ENCODE data around the gene ZNF407. TPM values are rescaled to one million over a fixed set of nuclear protein-coding genes. Genes with fewer than 3 reads are reported as not detected.

Gene ZNF407
- total and polyA plus RNA-seq, 2 of the 13 experiments (the other 11 are each of a cell fraction or from before 2014, with no cell fraction given), result 2.3 to 8.7 TPM

DNA sequence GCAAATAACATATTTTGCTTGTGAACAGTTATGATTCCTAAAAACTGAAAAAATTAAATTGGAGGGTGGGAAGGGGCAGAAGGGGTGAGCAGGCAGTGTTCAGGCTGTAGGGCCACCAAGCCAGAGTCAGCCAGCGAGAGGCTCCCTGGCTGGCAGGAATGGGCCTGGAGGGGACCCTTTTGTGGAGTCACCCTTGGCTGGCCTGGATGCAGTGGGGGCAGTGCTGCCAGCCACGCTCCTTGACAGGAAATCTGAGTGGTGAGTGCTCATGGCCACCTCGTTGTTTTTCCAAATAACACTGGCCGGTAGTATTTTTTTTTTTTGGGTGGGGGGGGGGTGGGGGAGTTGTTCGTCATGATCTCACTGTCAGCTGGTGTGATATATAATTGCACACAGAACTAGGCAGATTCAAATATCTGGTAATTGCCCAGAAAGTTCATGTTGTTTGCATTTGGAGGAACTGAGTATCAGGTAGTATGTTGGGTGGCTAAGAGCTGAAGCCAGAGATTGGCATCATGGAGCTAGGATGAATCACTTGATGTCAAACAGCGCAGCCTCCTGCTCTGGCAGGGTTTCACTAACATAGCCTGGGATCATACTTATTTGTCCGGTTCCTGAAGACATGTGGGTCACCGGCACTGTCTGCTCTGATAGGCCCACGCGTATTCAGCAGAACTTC lies 451.2 kb downstream of the ZNF407 start:
- no TSS peak for BruUV-seq (replicated peaks)
- FAIRE-seq, result no peak
- 94% methylated on average over 10 of the region's 10 CpGs for WGBS (ENCODE audit: low lambda C conversion rate)
- ATAC-seq, result no peak
- TF ChIP-seq ZNF556 (CRISPR knock-in tag; IDR thresholded peaks at IDR 0.05; ENCODE audit: borderline replicate concordance) (no peak), ATAD3A (CRISPR knock-in tag; IDR thresholded peaks at IDR 0.05) (no peak), KLF9 (CRISPR knock-in tag; IDR thresholded peaks at IDR 0.05; ENCODE audit: low read depth) (no peak), FOXC1 (CRISPR knock-in tag; IDR thresholded peaks at IDR 0.05; ENCODE audit: borderline replicate concordance) (no peak), DNMT1 (CRISPR knock-in tag; IDR thresholded peaks at IDR 0.05) (no peak), ZBTB42 (CRISPR knock-in tag; IDR thresholded peaks at IDR 0.05) (no peak)
- TF ChIP-seq, protein P1, sequence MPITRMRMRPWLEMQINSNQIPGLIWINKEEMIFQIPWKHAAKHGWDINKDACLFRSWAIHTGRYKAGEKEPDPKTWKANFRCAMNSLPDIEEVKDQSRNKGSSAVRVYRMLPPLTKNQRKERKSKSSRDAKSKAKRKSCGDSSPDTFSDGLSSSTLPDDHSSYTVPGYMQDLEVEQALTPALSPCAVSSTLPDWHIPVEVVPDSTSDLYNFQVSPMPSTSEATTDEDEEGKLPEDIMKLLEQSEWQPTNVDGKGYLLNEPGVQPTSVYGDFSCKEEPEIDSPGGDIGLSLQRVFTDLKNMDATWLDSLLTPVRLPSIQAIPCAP (CRISPR knock-in tag; IDR thresholded peaks at IDR 0.05; ENCODE audit: low read depth), result no peak
- intact Hi-C loops (cut with micrococcal nuclease; ENCODE audit: unreplicated experiment), result no loop called here
- no peak for DNase-seq (ENCODE audit: low spot score)
- no peak overlapping the region for H3K4me3 ChIP-seq (replicated peaks in 1 of 3; ENCODE audit: insufficient read depth in 1 of 3, low read depth in 2 of 3, low read length in 3 of 3)
- no peak overlapping the region for H3K4me2 ChIP-seq (ENCODE audit: low read depth, low read length)
- no peak overlapping the region for H3K27ac ChIP-seq (ENCODE audit: extremely low read length, insufficient read depth, low read length)
- H3K27me3 ChIP-seq (ENCODE audit: control insufficient read depth in 1 of 2, insufficient read depth in 2 of 2, low read length in 2 of 2), result no peaks in the 10 kb centered on the region
- no peak overlapping the region for H3K9ac ChIP-seq (ENCODE audit: insufficient read depth, low read depth, low read length)
- no peaks in the 10 kb centered on the region for H4K20me1 ChIP-seq (ENCODE audit: insufficient read depth, low read length)
- in situ Hi-C loops (cut with HindIII; ENCODE audit: extremely low pct_ligation_motif_present, low pct_unique_long_range_greater_than_20kb), result no loop called here
- no peaks in the 10 kb centered on the region for H3K36me3 ChIP-seq (replicated peaks in 1 of 2; ENCODE audit: control insufficient read depth in 1 of 2, insufficient read depth in 2 of 2, low read length in 2 of 2)
- ChIA-PET CTCF (ENCODE audit: low intra/inter-chr PET ratio, low total read pairs) (no interaction called here), POLR2A (no interaction called here)
- H3K9me3 ChIP-seq (ENCODE audit: low read length), result no peaks in the 10 kb centered on the region
- no peaks in the 10 kb centered on the region for H3K79me2 ChIP-seq (ENCODE audit: insufficient read depth, low read length)
- no peaks in the 10 kb centered on the region for H3K4me1 ChIP-seq (ENCODE audit: insufficient read depth, low read length)
- no peak overlapping the region for H2AFZ ChIP-seq (ENCODE audit: low read length)

DNA sequence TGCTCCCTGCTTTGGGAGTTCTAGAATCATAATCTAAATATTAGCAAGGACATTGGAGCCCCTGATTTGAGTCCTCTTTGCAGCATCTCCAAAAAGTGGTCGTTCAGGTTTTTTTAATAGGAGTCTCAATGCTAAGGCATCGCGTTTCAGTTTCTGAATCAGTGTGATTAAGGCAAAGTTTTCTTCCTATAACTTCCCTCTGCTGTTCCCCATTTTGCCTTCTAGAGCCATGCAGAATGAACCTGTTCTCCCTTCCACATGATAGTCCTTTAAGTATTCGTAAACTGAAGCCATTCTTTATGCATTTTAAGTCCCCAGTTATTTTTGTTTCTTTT lies 451.8 kb downstream of the ZNF407 start:
- no peak for FAIRE-seq
- in situ Hi-C loops (cut with HindIII; ENCODE audit: extremely low pct_ligation_motif_present, low pct_unique_long_range_greater_than_20kb) (no loop called here), intact Hi-C loops (cut with micrococcal nuclease; ENCODE audit: unreplicated experiment) (no loop called here)
- no peak for DNase-seq (ENCODE audit: low spot score)
- 92% methylated on average over 4 of the region's 4 CpGs for WGBS (ENCODE audit: low lambda C conversion rate)
- ATAC-seq, result no peak
- Histone ChIP-seq H3K4me3 (replicated peaks in 1 of 3; ENCODE audit: insufficient read depth in 1 of 3, low read depth in 2 of 3, low read length in 3 of 3) (no peak overlapping the region), H2AFZ (ENCODE audit: low read length) (no peak overlapping the region), H3K27ac (ENCODE audit: extremely low read length, insufficient read depth, low read length) (no peak overlapping the region), H3K9ac (ENCODE audit: insufficient read depth, low read depth, low read length) (no peak overlapping the region), H3K79me2 (ENCODE audit: insufficient read depth, low read length) (no peaks in the 10 kb centered on the region), H3K27me3 (ENCODE audit: control insufficient read depth in 1 of 2, insufficient read depth in 2 of 2, low read length in 2 of 2) (no peaks in the 10 kb centered on the region), H3K9me3 (ENCODE audit: low read length) (no peaks in the 10 kb centered on the region), H4K20me1 (ENCODE audit: insufficient read depth, low read length) (no peaks in the 10 kb centered on the region), H3K4me1 (ENCODE audit: insufficient read depth, low read length) (no peaks in the 10 kb centered on the region), H3K4me2 (ENCODE audit: low read depth, low read length) (no peak overlapping the region), H3K36me3 (replicated peaks in 1 of 2; ENCODE audit: control insufficient read depth in 1 of 2, insufficient read depth in 2 of 2, low read length in 2 of 2) (no peaks in the 10 kb centered on the region)
- no peak for TF ChIP-seq MYC (CRISPR knock-in tag; IDR thresholded peaks at IDR 0.05; ENCODE audit: borderline replicate concordance)
- TF ChIP-seq, protein P2, sequence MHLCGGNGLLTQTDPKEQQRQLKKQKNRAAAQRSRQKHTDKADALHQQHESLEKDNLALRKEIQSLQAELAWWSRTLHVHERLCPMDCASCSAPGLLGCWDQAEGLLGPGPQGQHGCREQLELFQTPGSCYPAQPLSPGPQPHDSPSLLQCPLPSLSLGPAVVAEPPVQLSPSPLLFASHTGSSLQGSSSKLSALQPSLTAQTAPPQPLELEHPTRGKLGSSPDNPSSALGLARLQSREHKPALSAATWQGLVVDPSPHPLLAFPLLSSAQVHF (CRISPR knock-in tag; IDR thresholded peaks at IDR 0.05), result no peak
- POLR2A ChIA-PET, result no interaction called here
- BruUV-seq (replicated peaks), result no TSS peak
- CTCF ChIA-PET (ENCODE audit: low intra/inter-chr PET ratio, low total read pairs), result no interaction called here
